Kidney epithelial cell (primary cell): ENCODE data around the gene TBC1D2B. TPM values are rescaled to one million over a fixed set of nuclear protein-coding genes. Genes with fewer than 3 reads are reported as not detected.
"Not testable (repeated sequence)": the region's sequence is repeated elsewhere in the genome, so short reads cannot be mapped to it uniquely, and the experiment has no call there.

Source experiments
- DNase-seq: peaks from one replicate; pipeline ENCODE4 v3.0.0-alpha.2; 2010; ENCODE audit warnings: low read depth
- H3K27me3 ChIP-seq: 2 replicates; pipeline ENCODE4 v1.6.0; 2011; ENCODE audit warnings: low read length; ENCODE audit not compliant: control insufficient read depth, insufficient read depth
- H3K36me3 ChIP-seq: 2 replicates; pipeline ENCODE4 v1.5.1; 2011; ENCODE audit warnings: low read length; ENCODE audit not compliant: control insufficient read depth, insufficient read depth
- H3K4me3 ChIP-seq: 2 replicates; pipeline ENCODE4 v1.5.1; 2011; ENCODE audit warnings: low read depth, mild to moderate bottlenecking, control low read depth, low read length
- total RNA-seq: library from RNA; depleted of rRNA; stranded (reverse); fragments of >200 nt; gene quantifications from 2 replicates; pipeline ENCODE4 v1.2.3, GENCODE V29; 2015
- TF ChIP-seq, protein P1 (sequence below): IDR thresholded peaks from 2 replicates; pipeline ENCODE4 v1.5.1; 2011; ENCODE audit warnings: mild to moderate bottlenecking, moderate library complexity, low read length, control low read depth, inconsistent platforms; ENCODE audit not compliant: insufficient read depth, poor library complexity, severe bottlenecking

Gene TBC1D2B
- total RNA-seq, 1 donor from 2014 or later: 29.0 TPM

DNA sequence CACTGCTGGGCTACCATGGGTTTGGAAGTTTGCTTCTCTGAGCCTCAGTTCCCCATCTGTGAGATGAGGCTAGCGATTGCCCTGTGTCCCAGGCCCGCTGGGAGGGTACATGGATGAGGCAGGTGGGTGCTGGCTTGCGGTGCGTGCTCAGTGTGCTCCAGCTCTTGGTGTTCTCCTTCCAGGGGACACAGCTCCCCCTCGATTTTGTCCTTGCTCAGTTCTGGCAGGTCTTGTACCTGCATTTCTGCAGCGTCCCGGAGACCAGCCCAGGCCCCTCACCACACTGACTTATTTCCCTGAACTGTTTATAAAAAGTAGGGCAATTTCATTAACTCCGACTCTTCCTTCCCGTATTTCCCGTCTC is 95.4 kb downstream of the TBC1D2B start:
- TF ChIP-seq, protein P1, sequence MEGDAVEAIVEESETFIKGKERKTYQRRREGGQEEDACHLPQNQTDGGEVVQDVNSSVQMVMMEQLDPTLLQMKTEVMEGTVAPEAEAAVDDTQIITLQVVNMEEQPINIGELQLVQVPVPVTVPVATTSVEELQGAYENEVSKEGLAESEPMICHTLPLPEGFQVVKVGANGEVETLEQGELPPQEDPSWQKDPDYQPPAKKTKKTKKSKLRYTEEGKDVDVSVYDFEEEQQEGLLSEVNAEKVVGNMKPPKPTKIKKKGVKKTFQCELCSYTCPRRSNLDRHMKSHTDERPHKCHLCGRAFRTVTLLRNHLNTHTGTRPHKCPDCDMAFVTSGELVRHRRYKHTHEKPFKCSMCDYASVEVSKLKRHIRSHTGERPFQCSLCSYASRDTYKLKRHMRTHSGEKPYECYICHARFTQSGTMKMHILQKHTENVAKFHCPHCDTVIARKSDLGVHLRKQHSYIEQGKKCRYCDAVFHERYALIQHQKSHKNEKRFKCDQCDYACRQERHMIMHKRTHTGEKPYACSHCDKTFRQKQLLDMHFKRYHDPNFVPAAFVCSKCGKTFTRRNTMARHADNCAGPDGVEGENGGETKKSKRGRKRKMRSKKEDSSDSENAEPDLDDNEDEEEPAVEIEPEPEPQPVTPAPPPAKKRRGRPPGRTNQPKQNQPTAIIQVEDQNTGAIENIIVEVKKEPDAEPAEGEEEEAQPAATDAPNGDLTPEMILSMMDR: no peak
- no peak overlapping the region for H3K4me3 ChIP-seq
- no peaks in the 10 kb centered on the region for H3K36me3 ChIP-seq
- peaks cover 3% of the 10 kb centered on the region for H3K27me3 ChIP-seq
- DNase-seq: no peak

DNA sequence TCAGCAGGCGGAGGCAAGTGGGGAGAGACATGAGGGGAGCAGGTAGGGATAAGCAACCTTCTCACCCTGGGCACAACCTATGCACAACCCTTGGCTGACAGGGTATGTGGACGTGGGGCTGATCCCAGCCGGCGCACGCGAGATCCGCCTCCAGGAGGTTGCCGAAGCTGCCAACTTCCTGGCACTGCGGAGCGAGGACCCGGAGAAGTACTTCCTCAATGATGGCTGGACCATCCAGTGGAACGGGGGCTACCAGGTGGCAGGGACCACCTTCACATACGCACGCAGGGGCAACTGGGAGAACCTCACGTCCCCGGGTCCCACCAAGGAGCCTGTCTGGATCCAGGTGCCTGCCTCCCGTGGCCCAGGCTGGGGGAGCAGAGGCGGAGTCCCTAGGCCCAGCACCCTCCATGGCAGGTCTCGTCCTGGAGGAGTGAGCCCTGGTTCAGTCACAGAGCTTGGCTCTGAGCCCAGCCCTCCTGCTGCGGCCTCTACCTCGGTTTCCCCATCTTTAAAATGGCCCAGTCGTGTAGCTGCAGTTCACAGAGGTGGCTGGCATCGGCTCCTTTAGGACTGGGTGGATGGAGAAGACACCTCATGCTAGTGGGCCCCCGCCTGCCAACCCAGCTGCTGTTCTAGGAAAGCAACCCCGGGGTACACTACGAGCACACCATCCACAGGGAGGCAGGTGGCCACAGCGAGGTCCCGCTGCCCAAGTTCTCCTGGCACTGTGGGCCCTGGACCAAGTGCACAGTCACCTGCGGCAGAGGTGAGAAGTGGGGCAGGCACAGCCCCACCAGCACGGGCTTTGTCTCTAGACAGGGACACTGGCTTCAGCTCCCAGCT is 96.0 kb downstream of the TBC1D2B start:
- TF ChIP-seq, protein P1: no peak
- Histone ChIP-seq H3K27me3 (peaks cover 3% of the 10 kb centered on the region), H3K36me3 (no peaks in the 10 kb centered on the region), H3K4me3 (no peak overlapping the region)
- no peak for DNase-seq

DNA sequence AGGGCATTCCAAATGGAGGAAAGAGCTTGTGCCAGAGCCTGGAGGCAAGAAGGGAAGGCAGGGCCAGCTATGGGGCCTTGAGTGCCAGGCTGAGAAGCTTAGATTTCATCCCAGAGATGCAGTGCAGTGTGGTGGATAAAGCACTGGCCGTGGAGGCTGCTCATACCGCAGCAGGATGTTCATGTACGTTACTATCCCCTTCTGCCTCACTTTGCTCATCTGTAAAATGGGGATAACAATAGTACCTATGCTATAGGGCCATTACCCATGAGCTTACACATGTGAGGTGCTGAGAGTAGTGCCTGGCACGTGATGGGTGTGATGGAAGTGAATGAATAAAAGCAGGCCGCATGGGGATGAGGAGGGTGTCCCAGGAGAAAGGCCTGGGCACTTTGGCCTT is 96.8 kb downstream of the TBC1D2B start:
- H3K36me3 ChIP-seq, DNase-seq, H3K27me3 ChIP-seq, H3K4me3 ChIP-seq: not testable (repeated sequence)

DNA sequence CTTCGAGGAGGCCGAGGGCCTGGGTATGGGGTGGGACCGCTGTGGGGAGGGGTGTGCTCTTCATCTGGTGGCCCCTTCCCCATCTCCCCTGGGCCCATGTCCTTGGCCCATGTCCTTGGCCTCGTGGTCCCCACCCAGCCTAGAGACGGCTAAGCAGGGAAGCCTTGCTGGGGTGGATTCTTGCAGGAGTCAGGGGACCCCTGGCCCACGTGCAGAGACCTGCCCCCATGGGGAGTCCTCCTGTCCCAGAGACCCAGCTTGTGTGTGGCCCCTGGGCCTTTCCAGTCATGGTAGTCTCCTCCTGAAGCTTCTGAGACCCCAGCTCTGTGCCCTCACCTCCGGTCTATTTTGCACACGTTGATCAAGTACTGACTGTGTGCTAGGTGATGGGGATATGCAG is 97.4 kb downstream of the TBC1D2B start:
- peaks cover 3% of the 10 kb centered on the region for H3K27me3 ChIP-seq
- TF ChIP-seq, protein P1: no peak
- H3K4me3 ChIP-seq: no peak overlapping the region
- no peaks in the 10 kb centered on the region for H3K36me3 ChIP-seq
- no peak for DNase-seq

DNA sequence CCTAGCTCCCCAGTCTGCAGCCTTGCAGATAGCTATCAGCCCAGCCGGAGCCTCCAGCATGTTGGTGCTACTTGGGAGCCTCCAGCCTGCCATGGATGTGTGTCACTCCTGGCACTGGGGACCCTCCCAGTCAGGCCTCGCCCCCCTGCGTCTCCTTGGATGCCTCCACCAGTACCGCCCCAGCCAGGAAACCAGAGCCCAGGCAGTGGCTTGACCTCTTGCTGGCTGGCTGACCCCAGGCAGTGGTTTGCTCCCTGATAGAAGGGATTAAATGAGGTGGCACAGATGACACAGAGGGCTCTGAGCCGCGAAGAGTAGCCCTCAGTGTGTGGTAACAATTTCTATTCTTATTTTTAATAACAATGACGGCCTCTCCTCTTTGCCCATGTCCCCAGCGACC is 98.4 kb downstream of the TBC1D2B start:
- DNase-seq, H3K27me3 ChIP-seq, H3K36me3 ChIP-seq, H3K4me3 ChIP-seq: not testable (repeated sequence)

DNA sequence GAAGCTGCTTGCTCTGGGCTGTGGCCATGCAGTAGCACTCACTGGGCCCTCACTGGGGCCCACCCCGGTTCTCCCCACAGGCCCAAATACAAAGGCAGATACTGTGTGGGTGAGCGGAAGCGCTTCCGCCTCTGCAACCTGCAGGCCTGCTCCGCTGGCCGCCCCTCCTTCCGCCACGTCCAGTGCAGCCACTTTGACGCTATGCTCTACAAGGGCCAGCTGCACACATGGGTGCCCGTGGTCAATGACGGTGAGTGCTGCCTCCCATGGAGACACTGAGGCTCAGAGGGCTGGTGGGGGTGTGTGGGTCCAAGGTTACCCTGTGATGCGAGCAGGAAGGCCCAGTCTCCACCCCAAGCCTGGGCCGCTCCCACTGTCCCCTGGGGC is 98.8 kb downstream of the TBC1D2B start:
- H3K4me3 ChIP-seq, DNase-seq, H3K36me3 ChIP-seq, H3K27me3 ChIP-seq: not testable (repeated sequence)

DNA sequence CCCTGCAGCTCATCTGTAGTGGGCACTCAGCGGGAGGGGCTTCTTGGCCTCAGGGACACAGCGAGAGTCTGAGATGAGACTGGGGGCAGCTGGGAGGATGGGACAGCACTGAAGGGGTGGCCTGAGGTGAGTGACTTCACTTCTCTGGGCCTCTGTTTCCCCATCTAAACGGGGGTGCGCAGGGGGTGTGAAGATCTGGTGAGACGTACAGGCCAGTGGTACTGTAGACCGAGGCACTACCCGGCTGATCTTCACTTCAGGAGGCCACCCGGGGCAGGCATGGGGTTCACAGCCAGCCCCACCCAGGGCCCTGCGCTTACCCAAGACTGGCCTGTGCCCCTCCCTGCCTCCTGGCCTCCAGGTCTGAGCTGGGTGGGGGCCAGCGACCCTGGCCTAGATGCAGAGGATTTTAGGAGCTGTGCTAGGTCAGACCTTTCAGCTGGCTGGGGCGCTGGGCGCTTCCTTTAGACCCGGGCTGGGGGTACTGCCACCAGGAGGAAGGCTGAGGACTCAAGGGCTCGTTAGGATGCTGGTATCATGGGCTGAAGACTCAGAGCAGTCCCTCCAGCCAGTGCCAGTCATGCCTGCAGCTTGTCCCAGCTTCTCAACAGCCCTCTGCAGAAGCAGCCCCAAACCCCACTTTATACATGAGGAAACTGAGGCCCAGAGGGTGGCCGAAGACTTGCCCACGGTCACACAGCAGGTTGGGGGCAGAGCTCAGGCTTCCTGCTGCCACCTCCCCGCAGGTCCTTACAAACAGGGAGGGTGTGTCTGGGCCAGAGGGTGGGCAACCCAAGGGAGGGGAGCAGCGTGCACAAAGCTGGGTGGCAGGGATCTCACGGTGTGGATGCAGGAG is 99.4 kb downstream of the TBC1D2B start:
- not testable (repeated sequence) for H3K36me3 ChIP-seq, H3K4me3 ChIP-seq, H3K27me3 ChIP-seq, DNase-seq

DNA sequence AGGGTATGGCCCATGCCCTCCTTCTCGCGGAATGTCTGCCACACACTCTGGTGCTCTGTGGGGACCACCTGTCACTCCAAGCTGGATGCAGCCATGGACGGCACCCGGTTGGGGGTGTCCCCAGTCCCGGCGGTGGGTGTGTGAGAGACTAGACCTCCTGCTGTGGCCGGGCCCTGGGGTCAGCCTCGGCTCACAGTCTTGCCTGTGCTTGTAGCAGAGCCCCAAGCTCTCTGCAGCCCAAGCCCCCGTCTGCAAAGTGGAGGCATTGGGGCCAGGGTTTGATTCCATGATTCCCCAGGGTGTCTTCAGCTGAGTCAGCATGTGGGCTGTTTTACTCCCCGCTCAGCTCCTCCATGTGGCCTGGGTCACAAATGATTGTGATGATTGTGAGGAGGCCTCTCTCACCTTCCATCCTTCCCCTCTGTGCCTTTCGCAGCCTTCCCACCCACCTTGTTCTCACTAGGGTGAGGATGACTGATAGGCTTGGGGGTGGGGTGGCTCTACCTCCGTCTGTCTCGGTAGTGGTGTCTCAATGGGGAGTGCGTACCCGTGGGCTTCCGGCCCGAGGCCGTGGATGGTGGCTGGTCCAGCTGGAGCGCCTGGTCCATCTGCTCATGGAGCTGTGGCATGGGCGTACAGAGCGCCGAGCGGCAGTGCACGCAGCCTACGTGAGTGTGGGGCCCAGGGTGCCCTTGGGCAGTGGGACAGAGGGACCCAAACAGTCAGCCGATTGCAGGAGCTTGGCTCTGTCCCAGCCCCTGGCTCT is 100.6 kb downstream of the TBC1D2B start:
- not testable (repeated sequence) for H3K4me3 ChIP-seq, H3K36me3 ChIP-seq, DNase-seq, H3K27me3 ChIP-seq

DNA sequence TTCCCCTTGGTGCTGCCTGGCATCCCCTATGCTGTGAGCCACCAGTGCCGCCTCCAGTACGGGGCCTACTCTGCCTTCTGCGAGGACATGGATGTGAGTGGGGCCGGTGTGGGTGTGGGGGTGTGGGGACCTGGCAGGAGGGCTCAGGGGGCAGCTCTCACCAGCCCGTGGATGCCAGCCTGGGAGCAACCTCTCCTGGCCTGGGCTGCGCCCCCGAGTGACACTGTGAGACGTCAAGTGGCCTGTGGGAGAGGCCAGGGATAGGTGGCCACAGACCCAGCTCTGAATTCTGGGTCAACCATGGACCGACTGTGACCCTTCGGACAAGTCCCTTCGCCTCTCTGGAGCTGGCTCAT is 101.4 kb downstream of the TBC1D2B start:
- not testable (repeated sequence) for H3K27me3 ChIP-seq, DNase-seq, H3K4me3 ChIP-seq, H3K36me3 ChIP-seq
